Measurements from ENCODE around the gene INVS. TPM values are rescaled to one million over a fixed set of nuclear protein-coding genes. Genes with fewer than 3 reads are reported as not detected.
"Not testable (repeated sequence)": the region's sequence is repeated elsewhere in the genome, so short reads cannot be mapped to it uniquely, and the experiment has no call there.

The INVS gene
- total and polyA plus RNA-seq, 2 donors (not counting 3 experiments of a cell fraction or from before 2014, with no cell fraction given) = 8.5 to 17.9 TPM

DNA sequence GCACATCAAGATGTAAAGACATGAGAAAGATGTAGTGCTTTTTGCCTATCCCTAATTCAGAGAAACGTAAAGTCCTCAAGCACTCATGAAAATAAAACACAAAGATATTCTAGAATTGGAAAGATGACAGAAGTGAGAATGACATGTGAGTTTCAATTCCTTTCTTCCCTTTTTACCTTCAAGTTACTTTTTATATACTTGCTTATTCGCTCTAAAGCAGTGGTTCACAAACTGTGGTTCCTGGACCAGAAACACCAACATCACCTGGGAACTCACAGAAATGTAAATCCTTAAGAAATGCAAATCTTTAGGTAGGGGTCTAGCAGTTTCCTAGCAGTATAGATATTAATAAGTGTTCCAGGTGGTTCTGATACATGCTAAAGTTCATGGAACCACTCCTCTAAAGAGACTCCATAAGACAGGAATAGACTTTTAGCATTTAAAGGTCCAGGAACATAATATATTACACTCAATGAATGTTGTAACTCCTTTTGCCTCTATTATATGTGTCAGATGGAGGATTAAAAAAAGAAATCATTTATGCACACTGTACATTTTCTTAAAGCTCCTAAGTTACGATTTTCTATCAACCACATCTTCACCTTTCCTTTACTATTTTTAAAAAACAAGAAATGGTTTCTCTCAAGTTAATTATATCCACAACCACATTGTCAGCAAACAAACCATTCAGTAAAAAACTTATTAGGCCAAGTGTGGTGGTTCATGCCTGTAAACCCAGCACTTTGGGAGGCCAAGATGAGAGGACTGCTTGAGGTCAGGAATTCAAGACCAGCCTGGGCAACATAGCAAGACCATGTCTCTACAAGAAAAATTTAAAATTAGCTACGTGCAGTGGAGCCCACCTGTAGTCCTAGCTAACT lies 40.1 kb upstream of the INVS start:
- dilution Hi-C loops (cut with MboI; ENCODE audit: extremely low pct_ligation_motif_present, low sequenced_read_pairs) = no loop called here
- H3K4me2 ChIP-seq (ENCODE audit: insufficient read depth, low read length) = no peak overlapping the region
- H3K4me1 ChIP-seq (ENCODE audit: control insufficient read depth, extremely low read depth, insufficient read depth, low read length) = peaks cover 3% of the 10 kb centered on the region
- no peak overlapping the region for H2AFZ ChIP-seq (ENCODE audit: low read depth, low read length)
- H3K9me1 ChIP-seq (replicated peaks; ENCODE audit: control insufficient read depth, extremely low read depth, insufficient read depth, low read length) = no peaks in the 10 kb centered on the region
- peaks cover 9% of the 10 kb centered on the region for H3K79me2 ChIP-seq (ENCODE audit: control insufficient read depth, insufficient read depth, low read length)
- ChIA-PET POLR2A (no interaction called here), CTCF (interaction anchor here (1.4 kb wide), 1 partner anchor 9 kb away, joined by 4 read pairs; no protein-coding TSS in a partner anchor)
- H3K27ac ChIP-seq (ENCODE audit: insufficient read depth, low read depth, low read length) = no peak overlapping the region
- H3K27me3 ChIP-seq (ENCODE audit: control insufficient read depth in 2 of 2, insufficient read depth in 2 of 2, low read length in 2 of 2) = no peaks in the 10 kb centered on the region
- no TSS peak for BruUV-seq (replicated peaks)
- H3K36me3 ChIP-seq (ENCODE audit: control insufficient read depth in 2 of 2, extremely low read depth in 1 of 2, insufficient read depth in 2 of 2, low read length in 2 of 2) = peaks cover 0 to 2% of the 10 kb centered on the region in 2 experiments
- DNase-seq (ENCODE audit: low read depth, low spot score) (no peak), FAIRE-seq (no peak)
- H3K9ac ChIP-seq (replicated peaks; ENCODE audit: extremely low read depth, insufficient read depth, low read length) = no peak overlapping the region
- intact Hi-C loops (cut with micrococcal nuclease) = no loop called here
- no peaks in the 10 kb centered on the region for H4K20me1 ChIP-seq (replicated peaks; ENCODE audit: control insufficient read depth, extremely low read depth, insufficient read depth, low read length)
- H3K9me3 ChIP-seq (replicated peaks; ENCODE audit: control insufficient read depth, insufficient read depth, low read length) = no peaks in the 10 kb centered on the region
- H3K4me3 ChIP-seq (replicated peaks in 1 of 3; ENCODE audit: insufficient read depth in 1 of 3, low read depth in 1 of 3, low read length in 3 of 3) = no peak overlapping the region
- TF ChIP-seq MYC (IDR thresholded peaks at IDR 0.05; ENCODE audit: low read depth, low read length) (no peak), JUN (IDR thresholded peaks at IDR 0.05; ENCODE audit: borderline replicate concordance, insufficient read depth, insufficient read length, low read depth) (no peak), CTCF (IDR thresholded peaks at IDR 0.05; ENCODE audit: extremely low read depth in 1 of 2, insufficient read depth in 1 of 2, low read depth in 1 of 2, low read length in 2 of 2) (no peak)

DNA sequence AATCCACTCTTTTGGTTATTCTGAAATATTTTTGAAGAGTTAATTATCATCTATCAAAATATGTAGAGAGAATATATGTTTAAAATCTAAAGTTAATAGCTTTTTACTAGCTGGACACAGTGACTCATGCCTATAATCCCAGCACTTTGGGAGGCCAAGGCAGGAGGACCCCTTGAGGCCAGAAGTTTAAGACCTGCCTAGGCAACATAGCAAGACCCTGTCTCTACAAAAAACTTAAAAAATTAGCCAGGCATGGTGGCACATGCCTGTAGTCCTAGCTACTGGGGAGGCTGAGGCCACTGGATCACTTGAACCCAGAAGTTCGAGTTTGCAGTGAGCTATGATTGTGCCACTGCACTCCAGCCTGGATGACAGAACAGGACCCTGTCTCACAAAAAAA lies 36.4 kb upstream of the INVS start:
- intact Hi-C loops (cut with micrococcal nuclease) = loop anchor here (1.0 to 2.0 kb wide), 2 partner anchors 24 to 37 kb away; partner anchors contain the start of gene INVS
- H3K79me2 ChIP-seq (ENCODE audit: control insufficient read depth, insufficient read depth, low read length) = peaks cover 12% of the 10 kb centered on the region
- dilution Hi-C loops (cut with MboI; ENCODE audit: extremely low pct_ligation_motif_present, low sequenced_read_pairs); H3K27me3 ChIP-seq (ENCODE audit: control insufficient read depth in 2 of 2, insufficient read depth in 2 of 2, low read length in 2 of 2); H3K36me3 ChIP-seq (ENCODE audit: control insufficient read depth in 2 of 2, extremely low read depth in 1 of 2, insufficient read depth in 2 of 2, low read length in 2 of 2); H3K4me2 ChIP-seq (ENCODE audit: insufficient read depth, low read length); H2AFZ ChIP-seq (ENCODE audit: low read depth, low read length); DNase-seq (ENCODE audit: low read depth, low spot score); FAIRE-seq; H3K9ac ChIP-seq (replicated peaks; ENCODE audit: extremely low read depth, insufficient read depth, low read length); H3K9me1 ChIP-seq (replicated peaks; ENCODE audit: control insufficient read depth, extremely low read depth, insufficient read depth, low read length); POLR2A ChIA-PET; H3K9me3 ChIP-seq (replicated peaks; ENCODE audit: control insufficient read depth, insufficient read depth, low read length); H4K20me1 ChIP-seq (replicated peaks; ENCODE audit: control insufficient read depth, extremely low read depth, insufficient read depth, low read length); H3K4me3 ChIP-seq (replicated peaks in 1 of 3; ENCODE audit: insufficient read depth in 1 of 3, low read depth in 1 of 3, low read length in 3 of 3); H3K27ac ChIP-seq (ENCODE audit: insufficient read depth, low read depth, low read length); H3K4me1 ChIP-seq (ENCODE audit: control insufficient read depth, extremely low read depth, insufficient read depth, low read length); BruUV-seq (replicated peaks): not testable (repeated sequence)
- CTCF ChIA-PET = interaction anchor here (1.1 to 1.9 kb wide), 5 partner anchors 11 to 878 kb away, joined by 3 to 6 read pairs (median 4); no protein-coding TSS in a partner anchor
